Mesothelial cell of epicardium (in vitro differentiated cells): Measurements from ENCODE around the gene MGAT5. TPM values are rescaled to one million over a fixed set of nuclear protein-coding genes. Genes with fewer than 3 reads are reported as not detected.
A peak's percentile ranks its signal among the peaks of the same experiment; 100 is the strongest.

Experiments used
- DNase-seq, 2 experiments: peaks; one replicate each; pipeline ENCODE4 v3.0.0; 2021; ENCODE audit warnings: low spot score in 2 of 2; ENCODE audit not compliant: unreplicated experiment in 2 of 2
- H3K27ac Mint-ChIP-seq: 2 replicates; pipeline ENCODE4 v1.8.0; 2021; ENCODE audit warnings: mixed read lengths
- H3K27me3 Mint-ChIP-seq: 2 replicates; pipeline ENCODE4 v1.8.0; 2021; ENCODE audit warnings: low read depth, mixed read lengths
- H3K36me3 Mint-ChIP-seq: 2 replicates; pipeline ENCODE4 v1.8.0; 2021; ENCODE audit warnings: mixed read lengths
- H3K4me1 Mint-ChIP-seq: 2 replicates; pipeline ENCODE4 v1.8.0; 2021; ENCODE audit warnings: mixed read lengths
- H3K4me3 Mint-ChIP-seq: 2 replicates; pipeline ENCODE4 v1.8.0; 2021; ENCODE audit warnings: mild to moderate bottlenecking, moderate library complexity, mixed read lengths
- H3K9me3 Mint-ChIP-seq: 2 replicates; pipeline ENCODE4 v1.8.0; 2021; ENCODE audit warnings: mixed read lengths
- total RNA-seq: library from RNA; stranded (reverse); gene quantifications from 3 replicates; pipeline ENCODE4 v1.2.1, GENCODE V29; 2021
- TF ChIP-seq, protein P1 (sequence below): fragments of 200-600 bp; sonication (generic); IDR thresholded peaks from one replicate; pipeline ENCODE4 v1.5.0; 2021; ENCODE audit warnings: antibody characterized with exemption; ENCODE audit not compliant: unreplicated experiment

The MGAT5 gene
- total RNA-seq, 1 donor from 2014 or later: 41.1 TPM

DNA sequence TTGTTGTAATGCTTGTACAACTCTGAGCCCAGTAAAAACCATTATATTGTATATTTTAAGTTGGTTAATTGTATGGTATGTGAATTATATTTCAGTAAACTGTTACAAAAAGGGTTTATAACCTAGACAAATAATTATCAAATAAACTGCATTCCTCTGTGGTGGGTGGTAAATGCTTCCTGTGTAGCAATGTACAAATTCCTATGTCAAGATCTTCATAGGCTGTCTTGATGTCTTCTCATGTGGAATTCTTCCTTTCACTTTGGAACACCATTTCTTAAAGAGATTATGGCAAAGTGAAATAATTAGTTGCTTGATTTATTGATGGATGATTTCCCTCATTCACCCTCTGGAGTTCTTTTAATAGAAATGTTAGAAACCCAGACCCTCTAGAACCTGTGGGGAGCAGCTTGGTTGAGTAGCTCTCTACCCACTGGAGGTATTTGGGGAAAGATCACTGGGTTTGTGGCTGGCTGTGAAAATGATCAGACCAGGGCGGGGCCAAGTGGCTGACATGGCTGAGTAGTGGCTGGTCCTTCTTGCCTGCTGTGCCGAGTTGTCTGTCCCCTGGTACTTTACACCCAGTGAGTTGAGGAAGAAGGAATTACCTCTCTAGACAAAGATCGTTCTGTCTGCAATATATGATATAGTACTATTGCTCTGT, 22.4 kb upstream of the MGAT5 start:
- peaks cover 28% of the 10 kb centered on the region for H3K4me1 Mint-ChIP-seq
- TF ChIP-seq, protein P1, sequence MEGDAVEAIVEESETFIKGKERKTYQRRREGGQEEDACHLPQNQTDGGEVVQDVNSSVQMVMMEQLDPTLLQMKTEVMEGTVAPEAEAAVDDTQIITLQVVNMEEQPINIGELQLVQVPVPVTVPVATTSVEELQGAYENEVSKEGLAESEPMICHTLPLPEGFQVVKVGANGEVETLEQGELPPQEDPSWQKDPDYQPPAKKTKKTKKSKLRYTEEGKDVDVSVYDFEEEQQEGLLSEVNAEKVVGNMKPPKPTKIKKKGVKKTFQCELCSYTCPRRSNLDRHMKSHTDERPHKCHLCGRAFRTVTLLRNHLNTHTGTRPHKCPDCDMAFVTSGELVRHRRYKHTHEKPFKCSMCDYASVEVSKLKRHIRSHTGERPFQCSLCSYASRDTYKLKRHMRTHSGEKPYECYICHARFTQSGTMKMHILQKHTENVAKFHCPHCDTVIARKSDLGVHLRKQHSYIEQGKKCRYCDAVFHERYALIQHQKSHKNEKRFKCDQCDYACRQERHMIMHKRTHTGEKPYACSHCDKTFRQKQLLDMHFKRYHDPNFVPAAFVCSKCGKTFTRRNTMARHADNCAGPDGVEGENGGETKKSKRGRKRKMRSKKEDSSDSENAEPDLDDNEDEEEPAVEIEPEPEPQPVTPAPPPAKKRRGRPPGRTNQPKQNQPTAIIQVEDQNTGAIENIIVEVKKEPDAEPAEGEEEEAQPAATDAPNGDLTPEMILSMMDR: no peak
- H3K9me3 Mint-ChIP-seq: peaks cover 27% of the 10 kb centered on the region
- no peaks in the 10 kb centered on the region for H3K27me3 Mint-ChIP-seq
- no peak overlapping the region for H3K27ac Mint-ChIP-seq
- peaks cover 9% of the 10 kb centered on the region for H3K36me3 Mint-ChIP-seq
- H3K4me3 Mint-ChIP-seq: no peak overlapping the region
- no peak for DNase-seq

DNA sequence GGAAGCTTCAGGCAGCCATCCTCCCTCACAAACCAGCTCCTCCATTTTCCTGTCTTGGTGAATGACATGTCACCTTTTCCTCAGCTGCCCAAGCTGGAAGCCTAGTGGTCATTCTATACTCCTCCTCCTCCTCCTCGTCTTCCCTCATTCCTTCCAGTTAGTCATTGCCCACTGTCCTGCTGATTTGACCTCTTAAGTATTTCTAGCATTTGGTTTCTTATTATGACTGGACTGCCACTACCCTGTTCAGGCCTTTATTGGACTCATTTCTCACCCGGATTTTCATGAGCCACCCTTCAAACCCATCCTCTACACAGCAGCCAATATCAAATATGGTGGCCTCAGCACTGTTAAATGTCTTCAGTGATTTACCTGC, 21.9 kb upstream of the MGAT5 start:
- Mint-ChIP-seq H3K4me3 (no peak overlapping the region), H3K36me3 (peaks cover 9% of the 10 kb centered on the region), H3K27ac (no peak overlapping the region), H3K9me3 (peaks cover 27% of the 10 kb centered on the region), H3K27me3 (no peaks in the 10 kb centered on the region), H3K4me1 (peaks cover 28% of the 10 kb centered on the region)
- no peak for DNase-seq
- TF ChIP-seq, protein P1: no peak

DNA sequence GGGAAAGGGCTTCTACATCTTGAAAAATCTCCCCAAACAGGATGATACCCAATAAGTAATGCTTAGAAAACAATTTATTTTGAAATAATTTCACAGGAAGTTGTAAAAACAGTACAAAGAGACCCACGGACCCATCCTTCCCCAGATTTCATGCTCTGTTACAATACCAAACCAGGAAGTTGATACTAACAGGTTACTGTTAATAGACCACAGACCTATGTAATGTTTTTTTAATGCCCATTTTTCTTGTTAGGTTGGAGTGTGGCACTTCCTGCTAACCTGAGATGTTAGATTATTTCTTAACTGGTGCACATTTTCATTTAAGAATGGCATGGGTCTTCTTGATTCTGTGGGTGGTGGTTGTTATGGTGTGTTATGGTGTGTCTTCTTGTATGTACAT, 21.4 kb upstream of the MGAT5 start:
- peaks cover 9% of the 10 kb centered on the region for H3K36me3 Mint-ChIP-seq
- H3K4me3 Mint-ChIP-seq: no peak overlapping the region
- TF ChIP-seq, protein P1: no peak
- no peaks in the 10 kb centered on the region for H3K27me3 Mint-ChIP-seq
- peaks cover 27% of the 10 kb centered on the region for H3K9me3 Mint-ChIP-seq
- DNase-seq: no peak
- H3K27ac Mint-ChIP-seq: peak overlapping the region; percentile 12
- H3K4me1 Mint-ChIP-seq: peaks cover 28% of the 10 kb centered on the region

DNA sequence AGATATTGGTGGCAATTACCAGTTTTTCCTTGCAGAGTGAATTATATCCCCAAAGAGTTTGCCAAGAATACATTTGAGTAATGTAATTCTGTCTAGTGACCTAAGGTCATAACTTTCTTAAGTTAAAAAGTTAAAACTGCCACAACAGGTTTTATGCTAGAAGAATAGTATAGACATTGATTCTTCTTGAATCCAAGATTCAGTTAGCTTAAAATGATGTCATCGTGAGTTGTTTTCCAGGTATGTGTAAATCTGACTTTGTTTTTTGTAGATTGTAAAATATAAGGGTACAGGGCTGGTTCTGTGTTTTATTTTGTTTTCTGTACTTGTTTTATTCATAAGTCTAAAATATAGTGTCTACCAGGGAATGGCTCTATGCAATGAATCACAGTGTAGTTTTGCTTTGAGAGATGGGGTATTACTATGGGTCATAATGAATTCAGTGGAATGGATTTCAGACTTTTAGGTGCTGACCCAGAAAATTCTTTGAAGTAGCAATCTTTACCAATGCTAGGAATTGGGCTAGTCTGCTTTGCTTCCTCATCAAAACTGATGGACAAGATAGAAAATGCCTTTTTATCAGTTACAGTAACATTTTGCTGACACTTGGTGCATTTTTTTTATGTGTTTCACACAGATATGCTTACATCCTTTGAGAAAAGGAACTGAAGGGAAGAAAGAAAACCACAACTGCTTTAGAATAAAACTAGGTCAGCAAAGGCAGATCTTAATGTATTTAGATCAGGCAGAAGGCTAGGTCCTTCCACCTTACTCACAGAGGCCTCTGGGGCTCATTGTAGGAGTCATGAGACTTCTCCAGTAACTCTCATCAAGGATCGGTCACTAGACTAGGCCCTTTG, 20.8 kb upstream of the MGAT5 start:
- no peak overlapping the region for H3K4me3 Mint-ChIP-seq
- H3K36me3 Mint-ChIP-seq: peaks cover 9% of the 10 kb centered on the region
- H3K27me3 Mint-ChIP-seq: no peaks in the 10 kb centered on the region
- TF ChIP-seq, protein P1: no peak
- DNase-seq: no peak
- H3K9me3 Mint-ChIP-seq: peaks cover 21% of the 10 kb centered on the region
- H3K27ac Mint-ChIP-seq: peak overlapping the region; percentile 45
- H3K4me1 Mint-ChIP-seq: peaks cover 28% of the 10 kb centered on the region

DNA sequence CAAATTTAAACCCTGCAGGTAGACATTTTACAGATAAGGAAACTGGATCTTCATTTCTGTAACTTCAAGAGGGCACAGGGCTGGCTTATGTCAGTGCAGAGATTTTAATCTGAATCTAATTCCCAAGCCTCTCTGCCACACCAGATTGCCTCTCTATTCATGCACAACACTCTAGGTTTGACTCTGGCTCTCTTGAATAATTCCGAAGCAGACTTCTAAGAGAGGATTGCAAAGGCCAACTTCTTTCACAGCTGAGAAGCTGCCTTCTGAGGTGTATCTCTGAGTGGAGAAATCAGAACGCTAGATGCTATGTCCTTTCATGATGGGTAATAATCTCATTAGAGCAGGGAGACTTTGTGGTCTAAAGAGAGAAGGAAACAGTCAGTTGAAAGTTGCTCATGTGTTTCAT, 20.1 kb upstream of the MGAT5 start:
- H3K4me1 Mint-ChIP-seq: peaks cover 28% of the 10 kb centered on the region
- peak overlapping the region; percentile 45 for H3K27ac Mint-ChIP-seq

More for the DNA sequence above, 20.1 kb upstream of the MGAT5 start:
- DNase-seq: no peak
- Mint-ChIP-seq H3K4me3 (no peak overlapping the region), H3K36me3 (peaks cover 8% of the 10 kb centered on the region), H3K27me3 (no peaks in the 10 kb centered on the region), H3K9me3 (peaks cover 17% of the 10 kb centered on the region)
- TF ChIP-seq, protein P1: no peak
